ENCODE data around the gene ARF1. TPM values are rescaled to one million over a fixed set of nuclear protein-coding genes. Genes with fewer than 3 reads are reported as not detected.

Gene ARF1
- total RNA-seq, 1 experiment from 2014 or later: 395 TPM

GRCh38 chr1:228073857-228074545 is 8.5 kb upstream of the ARF1 start:
- CTCF ChIA-PET: interaction anchor here (1.6 kb wide), 1 partner anchor 75 kb away, joined by 4 read pairs; no protein-coding TSS in a partner anchor
- POLR2A ChIA-PET (ENCODE audit: low non-redundant PET): no interaction called here
- no peak overlapping the region for H3K4me3 ChIP-seq (ENCODE audit: low read depth, low read length, poor library complexity, severe bottlenecking)

GRCh38 chr1:228074954-228075730 is 7.4 kb upstream of the ARF1 start:
- TF ChIP-seq EZH2 (IDR thresholded peaks at IDR 0.05; ENCODE audit: borderline replicate concordance, low read depth, low read length, poor library complexity, severe bottlenecking) (no peak), CTCF (conservative IDR thresholded peaks at IDR 0.05; ENCODE audit: low read depth, low read length) (no peak)
- Histone ChIP-seq H3K4me3 (ENCODE audit: low read depth, low read length, poor library complexity, severe bottlenecking) (no peak overlapping the region), H3K27ac (ENCODE audit: low read depth, low read length, poor library complexity, severe bottlenecking) (no peak overlapping the region), H3K36me3 (ENCODE audit: insufficient read depth, low read length, poor library complexity, severe bottlenecking) (no peaks in the 10 kb centered on the region), H3K9me3 (ENCODE audit: low read depth, low read length, poor library complexity, severe bottlenecking) (no peaks in the 10 kb centered on the region), H3K4me1 (ENCODE audit: insufficient read depth, low read length, poor library complexity, severe bottlenecking) (no peaks in the 10 kb centered on the region), H3K27me3 (replicated peaks; ENCODE audit: insufficient read depth, low read depth, low read length, poor library complexity) (peaks cover 13% of the 10 kb centered on the region)
- BruUV-seq (replicated peaks): no TSS peak
- CTCF ChIA-PET: interaction anchor here (1.6 kb wide), 1 partner anchor 76 kb away, joined by 4 read pairs; no protein-coding TSS in a partner anchor
- intact Hi-C loops (cut with micrococcal nuclease; ENCODE audit: unreplicated experiment): loop anchor here (5.0 to 10.0 kb wide), 2 partner anchors 73 to 310 kb away; no protein-coding TSS in a partner anchor
- DNase-seq (ENCODE audit: low spot score): no peak
- POLR2A ChIA-PET (ENCODE audit: low non-redundant PET): no interaction called here

More at GRCh38 chr1:228073857-228074545, 8.5 kb upstream of the ARF1 start:
- Histone ChIP-seq H3K27me3 (replicated peaks; ENCODE audit: insufficient read depth, low read depth, low read length, poor library complexity) (peaks cover 20% of the 10 kb centered on the region), H3K4me1 (ENCODE audit: insufficient read depth, low read length, poor library complexity, severe bottlenecking) (no peaks in the 10 kb centered on the region), H3K27ac (ENCODE audit: low read depth, low read length, poor library complexity, severe bottlenecking) (no peak overlapping the region), H3K9me3 (ENCODE audit: low read depth, low read length, poor library complexity, severe bottlenecking) (no peaks in the 10 kb centered on the region), H3K36me3 (ENCODE audit: insufficient read depth, low read length, poor library complexity, severe bottlenecking) (no peaks in the 10 kb centered on the region)
- DNase-seq (ENCODE audit: low spot score): no peak
- TF ChIP-seq CTCF (conservative IDR thresholded peaks at IDR 0.05; ENCODE audit: low read depth, low read length) (peak; percentile 37), EZH2 (IDR thresholded peaks at IDR 0.05; ENCODE audit: borderline replicate concordance, low read depth, low read length, poor library complexity, severe bottlenecking) (no peak)
- no TSS peak for BruUV-seq (replicated peaks)
- intact Hi-C loops (cut with micrococcal nuclease; ENCODE audit: unreplicated experiment): loop anchor here (10.0 kb wide), 1 partner anchor 309 kb away; no protein-coding TSS in a partner anchor

GRCh38 chr1:228075801-228076271 is 6.7 kb upstream of the ARF1 start:
- H3K4me1 ChIP-seq (ENCODE audit: insufficient read depth, low read length, poor library complexity, severe bottlenecking): no peaks in the 10 kb centered on the region
- BruUV-seq (replicated peaks): no TSS peak
- H3K4me3 ChIP-seq (ENCODE audit: low read depth, low read length, poor library complexity, severe bottlenecking): no peak overlapping the region
- no peak for DNase-seq (ENCODE audit: low spot score)
- H3K27ac ChIP-seq (ENCODE audit: low read depth, low read length, poor library complexity, severe bottlenecking): no peak overlapping the region
- no peaks in the 10 kb centered on the region for H3K9me3 ChIP-seq (ENCODE audit: low read depth, low read length, poor library complexity, severe bottlenecking)
- peaks cover 9% of the 10 kb centered on the region for H3K27me3 ChIP-seq (replicated peaks; ENCODE audit: insufficient read depth, low read depth, low read length, poor library complexity)
- TF ChIP-seq EZH2 (IDR thresholded peaks at IDR 0.05; ENCODE audit: borderline replicate concordance, low read depth, low read length, poor library complexity, severe bottlenecking) (no peak), CTCF (conservative IDR thresholded peaks at IDR 0.05; ENCODE audit: low read depth, low read length) (no peak)
- ChIA-PET CTCF (no interaction called here), POLR2A (ENCODE audit: low non-redundant PET) (no interaction called here)
- H3K36me3 ChIP-seq (ENCODE audit: insufficient read depth, low read length, poor library complexity, severe bottlenecking): no peaks in the 10 kb centered on the region
- intact Hi-C loops (cut with micrococcal nuclease; ENCODE audit: unreplicated experiment): loop anchor here (5.0 to 10.0 kb wide), 2 partner anchors 74 to 311 kb away; no protein-coding TSS in a partner anchor
